ENCODE results near the gene EHD4.

DNA sequence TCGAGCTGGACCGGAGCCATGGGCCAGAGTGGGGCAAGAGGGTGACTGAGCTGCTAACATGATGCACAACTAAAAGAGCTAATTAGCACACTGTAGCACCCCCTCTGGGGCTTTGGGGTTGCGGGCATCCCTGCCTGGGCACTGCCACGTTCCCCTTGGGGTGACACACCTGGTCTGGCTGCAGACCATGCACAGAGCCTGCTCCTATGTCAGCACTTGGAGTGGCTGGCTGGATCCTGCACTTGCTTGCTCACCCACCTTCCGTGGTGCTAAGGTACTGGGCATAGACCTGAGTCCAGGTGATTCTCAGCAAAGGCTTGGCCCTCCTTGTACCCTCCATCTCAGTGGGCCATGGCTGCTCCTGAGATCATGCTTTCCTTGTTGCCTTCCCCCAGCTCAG, 65.7 kb downstream of the EHD4 start:
- TF ChIP-seq EZH2 (IDR thresholded peaks at IDR 0.05; ENCODE audit: borderline replicate concordance, low read length): no peak
- TF ChIP-seq, protein P1, sequence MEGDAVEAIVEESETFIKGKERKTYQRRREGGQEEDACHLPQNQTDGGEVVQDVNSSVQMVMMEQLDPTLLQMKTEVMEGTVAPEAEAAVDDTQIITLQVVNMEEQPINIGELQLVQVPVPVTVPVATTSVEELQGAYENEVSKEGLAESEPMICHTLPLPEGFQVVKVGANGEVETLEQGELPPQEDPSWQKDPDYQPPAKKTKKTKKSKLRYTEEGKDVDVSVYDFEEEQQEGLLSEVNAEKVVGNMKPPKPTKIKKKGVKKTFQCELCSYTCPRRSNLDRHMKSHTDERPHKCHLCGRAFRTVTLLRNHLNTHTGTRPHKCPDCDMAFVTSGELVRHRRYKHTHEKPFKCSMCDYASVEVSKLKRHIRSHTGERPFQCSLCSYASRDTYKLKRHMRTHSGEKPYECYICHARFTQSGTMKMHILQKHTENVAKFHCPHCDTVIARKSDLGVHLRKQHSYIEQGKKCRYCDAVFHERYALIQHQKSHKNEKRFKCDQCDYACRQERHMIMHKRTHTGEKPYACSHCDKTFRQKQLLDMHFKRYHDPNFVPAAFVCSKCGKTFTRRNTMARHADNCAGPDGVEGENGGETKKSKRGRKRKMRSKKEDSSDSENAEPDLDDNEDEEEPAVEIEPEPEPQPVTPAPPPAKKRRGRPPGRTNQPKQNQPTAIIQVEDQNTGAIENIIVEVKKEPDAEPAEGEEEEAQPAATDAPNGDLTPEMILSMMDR (IDR thresholded peaks at IDR 0.05; ENCODE audit: low read length): no peak
